NCI-H2171 treated with DMSO at 0.1 percent for 48 hours (cell line): ENCODE data around the gene REN.

ENCODE experiments used
- DNase-seq: peaks from one replicate; lab custom pipeline; 2025; lab: John Stamatoyannopoulos, UW

The REN gene

DNA sequence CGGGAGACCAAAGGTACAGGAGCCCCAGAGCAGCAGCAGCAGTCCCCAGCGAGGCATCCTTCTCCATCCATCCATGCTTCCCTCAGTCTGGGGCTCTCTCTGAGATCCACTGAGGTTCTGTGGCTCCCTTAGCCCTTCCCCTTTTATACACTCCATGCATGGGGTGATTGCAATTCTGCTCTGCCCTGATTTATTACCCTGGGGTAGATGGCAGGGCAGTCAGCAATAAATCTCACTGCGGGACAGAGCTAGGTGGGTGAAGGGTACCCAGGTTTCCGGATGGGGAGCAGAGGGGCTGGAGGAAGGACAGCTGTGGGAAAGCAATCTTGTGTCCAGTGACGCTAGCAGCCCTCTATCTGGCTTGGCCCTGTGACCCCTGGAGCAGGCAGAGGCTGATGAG, at the start of gene REN:
REN (minus strand) TSS at position 119 of the 400 bp plus-strand sequence; CDS start at position 75, 44 bp downstream.
- no peak for DNase-seq

DNA sequence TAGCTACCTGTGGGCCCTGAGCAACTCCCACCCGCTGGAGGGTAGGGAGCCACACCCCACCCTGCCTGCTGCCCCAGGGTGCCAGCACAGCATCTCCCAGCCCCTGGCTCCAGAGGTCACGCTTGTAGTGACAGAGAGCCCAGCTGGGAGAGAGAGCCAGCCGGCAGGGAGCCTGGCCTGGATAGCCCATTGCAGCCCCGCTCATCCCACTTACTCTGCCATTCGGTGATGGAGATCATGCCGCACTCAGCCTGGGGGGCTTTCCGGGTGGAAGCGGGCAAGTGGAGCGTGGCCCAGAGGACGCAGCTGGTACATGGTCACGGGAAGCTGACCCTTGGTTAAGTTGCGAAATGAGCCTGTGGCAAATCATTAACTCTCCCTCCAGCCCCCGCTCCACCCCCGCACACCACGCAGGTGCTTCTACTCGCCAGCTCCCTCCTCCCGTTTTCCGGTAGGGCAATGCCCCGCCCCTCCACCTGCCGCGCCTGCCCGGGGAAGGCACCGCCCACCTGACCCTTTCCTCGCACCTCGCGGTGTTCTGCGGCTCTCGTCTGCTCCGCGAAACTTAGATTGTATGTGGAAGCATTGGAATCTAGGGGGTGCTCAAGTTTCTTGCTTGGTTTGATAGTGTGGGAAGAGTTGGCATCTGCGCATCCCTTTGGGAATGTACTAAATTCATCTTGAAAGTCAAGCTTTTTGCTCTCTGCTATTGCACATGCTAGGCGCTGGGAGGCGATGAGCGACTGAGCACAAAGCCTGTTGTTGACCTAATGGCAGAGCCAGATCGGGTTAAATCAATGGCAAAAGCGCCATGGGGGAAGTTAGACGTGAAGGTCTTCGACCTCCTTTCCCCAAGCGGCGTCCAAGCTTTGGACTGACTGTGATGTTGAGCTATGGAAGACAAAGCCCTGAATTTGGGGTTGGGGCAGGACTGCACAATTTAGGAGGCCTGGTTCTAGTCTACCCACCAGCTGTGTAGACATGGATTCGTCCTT, 47.8 kb upstream of the REN start, which contains the start of gene GOLT1A:
GOLT1A (minus strand) TSS at position 321 of the 995 bp plus-strand sequence; CDS start at position 239, 82 bp downstream.
- peak; percentile 74 for DNase-seq

- no peak for DNase-seq
These were observed 46.6 kb upstream of the REN start for GRCh38 chr1:204212715-204213114.

DNA sequence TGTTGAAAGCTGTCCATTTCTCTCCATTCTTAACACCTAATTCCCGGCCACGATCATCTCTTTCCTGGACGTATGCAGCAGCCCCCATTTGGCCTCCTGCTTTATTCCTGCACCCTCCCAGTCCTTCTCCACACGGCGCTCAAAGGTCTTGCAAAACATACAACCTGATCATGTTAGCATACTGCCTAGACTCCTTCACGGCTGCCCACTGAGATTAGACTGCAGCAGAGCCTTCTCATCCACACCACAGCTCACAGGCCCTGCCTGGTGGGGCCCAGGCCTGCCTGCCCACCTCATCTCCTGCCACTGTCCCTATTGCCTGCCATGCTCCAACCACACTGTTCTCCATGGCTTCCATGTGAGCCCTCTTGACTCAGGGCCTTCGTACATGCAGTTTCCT, 44.9 kb upstream of the REN start:
- DNase-seq: no peak

DNA sequence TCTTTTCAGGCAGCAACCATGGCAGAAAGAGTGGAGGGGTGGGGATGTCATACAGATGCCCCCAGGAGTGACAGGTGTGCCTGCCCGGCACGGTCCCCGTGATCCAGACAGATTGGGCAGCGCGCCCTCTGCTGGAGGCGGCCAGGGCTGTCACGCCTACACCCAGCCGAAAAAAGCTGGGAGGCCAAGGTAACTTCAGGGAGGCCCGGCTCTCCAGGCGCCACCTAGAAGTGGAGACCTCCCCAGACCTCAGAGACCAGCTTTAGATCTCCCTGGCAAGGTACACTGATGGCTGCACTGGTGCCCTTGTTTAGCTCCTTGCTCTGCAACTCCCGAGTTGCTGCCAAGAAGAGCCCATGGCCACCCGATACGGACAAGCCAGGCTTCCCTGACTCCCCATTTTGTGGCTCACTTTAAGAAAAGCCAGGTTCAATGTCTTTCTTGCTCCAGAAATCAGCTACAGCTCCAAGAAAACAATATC, 41.0 kb upstream of the REN start:
- DNase-seq: peak; percentile 56

DNA sequence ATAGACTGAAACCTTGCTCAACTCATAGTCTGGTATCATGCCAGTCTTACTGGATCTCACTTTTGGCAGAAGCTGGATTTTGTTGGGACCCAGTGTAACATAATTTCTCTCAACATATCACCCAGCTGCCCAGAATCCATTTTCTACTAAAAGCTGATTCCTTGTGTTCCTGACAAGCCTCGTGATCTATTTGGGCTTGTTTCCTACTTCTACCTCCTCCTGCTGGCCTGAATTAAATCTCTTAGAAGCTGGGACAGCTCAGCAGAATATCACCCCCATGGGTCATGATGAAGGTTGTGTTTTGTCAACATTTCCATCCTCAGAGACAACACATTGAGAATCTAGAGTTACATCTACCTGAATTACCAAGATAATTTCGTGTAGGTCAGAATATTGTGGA, 40.0 kb upstream of the REN start:
- no peak for DNase-seq

GRCh38 chr1:204205486-204205885, 39.3 kb upstream of the REN start:
- DNase-seq: no peak

GRCh38 chr1:204204944-204205343, 38.8 kb upstream of the REN start:
- DNase-seq: no peak

DNA sequence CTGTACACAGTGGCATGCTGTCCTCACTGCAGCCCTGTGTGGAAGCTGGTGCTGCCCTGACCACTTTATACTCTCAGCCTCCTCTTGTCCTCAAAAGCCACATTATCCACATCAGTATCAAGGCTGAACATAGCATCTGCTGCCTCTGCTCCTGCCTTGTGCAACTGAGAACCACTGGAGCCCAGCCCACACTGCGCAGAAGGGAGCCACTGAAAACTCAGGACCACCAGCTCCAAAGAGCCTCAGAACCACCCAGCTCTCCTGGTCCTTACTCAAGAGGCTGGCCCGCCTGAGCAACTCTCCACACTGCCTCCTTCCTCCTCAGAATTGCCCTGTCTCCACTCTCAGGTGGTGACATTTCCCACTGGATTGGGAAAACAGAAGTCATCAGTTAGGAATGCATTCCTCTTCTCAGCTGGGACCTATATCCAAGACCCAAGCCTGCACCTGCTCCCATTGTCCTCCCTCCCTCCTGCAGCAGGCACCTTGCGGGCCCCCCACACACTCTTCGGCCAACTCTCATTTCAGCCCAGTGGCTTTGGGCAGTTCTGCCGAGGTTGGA, 37.1 kb upstream of the REN start:
- no peak for DNase-seq

DNA sequence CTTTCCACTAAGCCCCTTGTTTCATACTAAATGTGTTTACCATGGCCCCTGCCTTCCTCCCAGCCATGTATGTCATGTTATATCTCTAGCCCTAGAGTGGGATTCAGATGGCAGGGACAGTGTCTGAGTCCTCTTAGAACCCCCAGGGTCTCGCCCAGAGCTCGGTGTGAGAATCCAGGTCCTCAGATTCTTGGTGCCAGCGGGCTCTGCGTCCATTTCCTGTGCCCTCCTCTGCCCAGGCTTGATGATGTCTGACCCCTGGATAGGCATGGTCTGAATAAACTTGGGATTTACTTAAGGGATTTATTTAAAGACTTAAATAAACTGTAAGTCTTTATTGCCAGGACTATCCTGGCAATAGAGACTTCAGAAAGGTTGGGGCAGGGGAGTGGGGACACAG, 36.3 kb upstream of the REN start:
- no peak for DNase-seq

GRCh38 chr1:204201348-204202040, 35.4 kb upstream of the REN start:
- DNase-seq: no peak

GRCh38 chr1:204199579-204199978, 33.4 kb upstream of the REN start:
- no peak for DNase-seq

DNA sequence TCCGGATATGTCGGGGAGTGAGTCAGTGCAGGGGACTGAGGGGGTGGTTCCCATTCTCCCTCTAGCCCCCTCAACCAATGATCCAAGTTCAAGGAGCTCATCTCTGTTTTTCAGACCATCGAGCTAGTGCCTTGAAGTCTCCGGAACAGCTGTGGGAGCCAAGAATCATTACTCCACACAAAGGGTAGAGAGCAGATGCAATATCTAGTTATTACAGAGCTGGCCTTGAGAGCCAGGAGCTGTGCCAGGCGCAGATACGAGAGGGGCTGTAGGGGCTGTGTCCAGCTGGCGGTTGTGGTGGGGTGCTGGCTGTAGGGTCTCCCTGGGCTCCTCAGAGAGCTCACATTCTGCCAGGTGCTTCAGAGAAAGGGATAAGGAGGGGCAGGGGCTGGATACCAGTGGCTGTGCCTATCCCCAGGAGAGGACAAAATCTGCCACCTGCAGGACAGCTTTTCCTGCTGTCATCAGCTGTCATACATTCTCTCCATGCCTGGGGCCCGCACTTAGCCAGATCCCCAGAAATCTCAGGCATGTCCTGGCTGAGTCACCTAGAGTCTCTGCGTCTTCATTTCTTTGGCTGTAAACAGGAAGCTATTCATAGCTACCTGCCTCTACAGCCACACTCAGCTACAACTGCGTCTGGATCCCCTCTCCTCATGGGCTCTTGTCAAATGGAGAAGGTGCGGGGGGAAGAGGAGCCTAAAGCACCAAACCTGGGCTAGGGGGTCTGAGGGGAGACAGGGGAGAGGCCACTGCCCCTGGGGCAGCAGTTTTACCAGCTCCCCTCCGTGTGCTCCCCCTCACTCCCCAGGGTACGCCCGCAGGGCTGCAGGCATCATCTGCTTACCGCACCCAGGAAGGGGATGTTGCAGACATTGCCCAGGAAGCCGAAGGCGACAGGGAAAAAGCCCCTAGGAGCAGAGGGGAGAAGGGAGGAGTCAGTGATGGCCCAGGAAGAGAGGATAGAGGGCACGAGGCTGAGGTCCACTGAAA, 32.5 kb upstream of the REN start:
- peak; percentile 74 for DNase-seq

DNA sequence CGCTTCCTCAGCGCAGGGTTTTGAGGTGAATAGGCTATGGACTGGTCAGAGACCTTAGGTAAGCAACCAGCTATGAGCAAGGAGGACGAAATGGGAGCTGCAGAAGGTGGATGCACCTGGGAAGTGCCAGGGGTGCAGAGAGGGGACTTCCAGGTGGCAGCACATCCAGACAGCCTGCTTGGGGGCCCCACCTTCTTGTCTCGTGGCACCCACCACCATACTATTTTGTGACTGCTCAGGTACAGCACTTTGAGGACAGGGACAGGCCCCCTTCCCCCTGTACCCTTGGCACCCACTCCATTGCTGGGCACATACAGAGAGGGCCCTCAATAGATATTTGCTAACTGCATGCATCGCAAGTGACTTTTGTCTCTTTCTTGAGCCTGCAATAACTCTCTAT, 30.9 kb upstream of the REN start:
- no peak for DNase-seq

DNA sequence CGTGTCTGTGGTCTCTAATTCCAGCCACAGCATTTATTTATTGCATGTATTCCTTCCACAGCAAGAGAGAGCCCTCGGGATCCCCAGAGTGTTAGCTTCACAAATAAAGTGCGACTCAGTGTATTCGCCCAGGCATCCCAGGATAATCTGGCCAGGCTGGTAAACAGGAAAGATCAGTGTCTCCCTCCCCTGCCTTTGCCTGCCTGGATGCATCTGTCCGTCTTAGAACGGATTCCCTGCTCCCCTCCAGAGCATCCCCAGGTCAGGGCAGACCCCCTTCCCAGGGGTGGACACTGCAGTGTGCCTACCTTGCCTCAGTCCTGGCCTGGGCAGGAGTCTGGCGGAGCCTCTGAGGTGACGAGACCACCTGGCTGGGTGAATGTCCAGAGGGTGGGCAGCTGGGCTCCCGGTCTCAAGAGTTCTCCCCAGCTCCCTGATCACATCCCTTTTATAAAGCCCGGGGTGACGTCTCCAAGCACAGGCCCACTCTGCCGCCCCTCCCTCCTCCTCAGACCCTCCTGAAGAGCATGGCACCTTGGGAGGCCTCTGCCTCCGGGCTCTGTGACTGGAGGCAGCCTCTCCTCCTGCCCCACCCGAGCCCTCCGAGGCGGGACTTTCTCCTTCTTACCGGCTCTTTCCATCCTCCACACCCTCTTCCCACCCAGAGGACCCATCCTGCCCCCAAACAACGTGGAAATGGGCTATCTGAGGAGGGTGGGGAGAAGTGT, 30.1 kb upstream of the REN start, which contains the start of gene KISS1:
KISS1 (minus strand) TSS at position 424 of the 728 bp plus-strand sequence. CDS start 3,615 bp downstream, outside the sequence.
- no peak for DNase-seq

- no peak for DNase-seq
These were observed 28.6 kb upstream of the REN start for GRCh38 chr1:204194771-204195170.

DNA sequence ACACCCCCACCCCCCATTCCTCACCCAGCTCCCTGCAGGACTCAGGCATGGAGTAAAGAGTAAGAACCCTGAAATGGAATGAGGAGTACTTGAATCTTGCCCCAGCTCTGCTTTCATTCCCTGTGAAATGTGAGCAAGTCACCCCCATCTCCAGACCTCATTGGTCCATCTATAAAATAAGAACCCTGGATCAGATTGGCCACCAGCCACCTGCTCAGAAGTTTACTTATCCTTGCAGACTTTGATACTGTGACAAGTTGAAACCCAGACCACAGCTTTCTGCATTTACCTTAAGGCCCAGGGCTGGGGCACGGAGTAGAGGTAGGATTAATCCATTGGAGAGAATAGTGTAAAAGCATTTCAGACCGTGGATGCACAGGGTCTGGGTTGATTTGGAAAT, 27.9 kb upstream of the REN start:
- DNase-seq: no peak

GRCh38 chr1:204192589-204193352, 26.6 kb upstream of the REN start:
- DNase-seq: no peak

DNA sequence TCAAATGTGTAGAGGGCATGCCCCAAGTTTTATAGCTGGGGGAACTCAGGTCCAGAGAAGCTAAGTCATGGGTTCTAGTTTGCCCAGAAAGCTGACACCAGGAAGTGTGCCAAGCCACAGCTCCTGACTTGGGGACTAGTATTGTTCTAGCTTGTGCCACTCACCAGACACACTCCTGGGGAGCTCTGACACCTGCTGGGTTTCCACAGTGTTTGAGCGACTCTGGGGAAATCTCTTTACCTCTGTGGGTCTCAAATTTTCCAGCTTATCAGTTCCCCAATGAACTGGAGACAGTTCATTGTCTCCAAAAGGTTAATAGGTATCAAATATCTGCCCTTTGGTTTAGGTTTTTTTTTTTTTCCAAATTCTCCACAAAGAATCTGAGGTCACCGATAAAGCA, 25.9 kb upstream of the REN start:
- no peak for DNase-seq

DNA sequence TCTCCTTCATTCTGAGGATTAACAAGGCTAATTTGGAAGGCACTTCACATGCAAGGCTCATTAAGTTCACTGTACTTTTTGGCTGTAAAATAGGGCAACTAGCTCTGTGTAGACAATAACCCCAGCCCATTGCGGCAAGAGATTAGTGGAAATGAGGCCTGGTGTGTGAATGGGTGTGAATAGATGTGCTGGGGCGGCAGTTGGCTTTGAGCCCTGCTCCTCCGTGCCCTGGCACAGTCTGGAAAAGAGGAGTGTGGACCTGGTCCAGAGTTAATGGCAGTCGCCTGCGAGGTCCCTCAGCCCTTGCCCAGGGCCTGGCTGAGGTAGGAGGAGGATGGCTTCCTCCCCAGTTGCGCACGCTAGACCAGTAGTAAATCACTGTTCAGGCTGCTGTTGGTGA, 25.3 kb upstream of the REN start:
- DNase-seq: no peak
